T-helper 1 cell treated with Interleukin-12 subunit alpha and Interleukin-12 subunit beta and Interleukin-4 antibody, amounts not matched to agents 30 ng/mL and 1 ng/mL, for 36 hours (primary cell): ENCODE data around the gene EXOSC1. TPM values are rescaled to one million over a fixed set of nuclear protein-coding genes. Genes with fewer than 3 reads are reported as not detected.

Source experiments
- intact Hi-C: fragments of 100-400 bp; cut with micrococcal nuclease; formaldehyde crosslinking; loops from one replicate; pipeline ENCODE4 v1.15.1; 2024
- total RNA-seq: library from RNA; stranded (reverse); gene quantifications from 2 replicates; pipeline ENCODE4 v1.2.3, GENCODE V29; 2022

EXOSC1 gene
- total RNA-seq, 1 donor from 2014 or later, result 57.6 TPM

DNA sequence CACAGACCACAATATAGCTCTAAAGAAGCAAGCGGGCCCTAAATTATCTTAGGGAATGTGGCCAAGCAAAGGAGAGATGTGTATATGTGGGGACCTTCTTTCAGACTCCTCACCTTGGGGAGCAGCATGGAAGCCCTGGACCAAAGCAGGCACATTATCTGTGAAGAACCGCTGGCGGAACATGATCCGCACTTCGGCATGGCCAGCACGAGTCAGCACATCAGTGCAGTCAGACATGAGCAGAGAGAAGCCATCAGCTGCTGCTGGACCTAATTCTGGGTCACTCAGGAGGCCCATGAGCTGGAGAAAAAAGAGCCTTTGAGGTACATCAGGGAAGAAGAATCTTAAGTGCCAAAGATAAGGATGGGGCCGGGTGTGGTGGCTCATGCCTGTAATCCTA lies 14.1 kb upstream of the EXOSC1 start:
- intact Hi-C loops, result no loop called here

DNA sequence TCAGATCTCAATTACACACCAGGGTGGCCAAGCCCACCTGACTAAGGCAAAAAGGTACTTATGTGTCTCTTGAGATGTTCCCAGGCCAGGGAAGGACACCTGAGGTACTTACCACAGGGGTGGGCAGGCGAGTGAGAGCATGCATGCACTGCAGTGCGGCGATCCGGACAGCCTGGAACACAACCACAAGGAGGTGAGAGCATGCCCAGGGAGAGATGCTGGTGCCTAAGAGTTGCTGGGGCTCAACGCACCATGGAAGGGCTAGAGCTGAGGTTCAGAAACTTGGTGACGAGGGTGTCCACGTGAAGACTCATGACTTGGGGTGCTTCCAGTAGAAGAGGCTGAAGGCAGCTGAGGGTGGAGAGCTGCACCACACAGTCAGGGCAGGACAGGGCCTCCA lies 13.3 kb upstream of the EXOSC1 start:
- intact Hi-C loops, result no loop called here

DNA sequence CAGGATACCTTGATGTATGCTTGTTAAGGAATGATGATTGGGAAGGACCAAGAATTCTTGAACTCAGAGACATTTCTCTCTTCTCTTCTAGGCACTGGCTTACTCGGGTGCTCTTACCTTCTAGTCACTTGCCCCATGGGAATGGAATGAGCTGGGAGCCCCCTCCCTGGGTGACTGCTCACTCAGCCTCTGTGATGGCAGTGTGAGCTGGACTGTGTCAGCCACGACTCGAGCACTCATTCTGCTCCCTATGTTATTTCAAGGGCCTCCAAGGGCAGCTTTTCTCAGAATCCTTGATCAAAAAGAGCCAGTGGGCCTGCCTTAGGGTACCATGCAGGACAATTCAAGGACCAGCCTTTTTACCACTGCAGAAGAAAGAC lies 10.9 kb upstream of the EXOSC1 start:
- intact Hi-C loops, result no loop called here

DNA sequence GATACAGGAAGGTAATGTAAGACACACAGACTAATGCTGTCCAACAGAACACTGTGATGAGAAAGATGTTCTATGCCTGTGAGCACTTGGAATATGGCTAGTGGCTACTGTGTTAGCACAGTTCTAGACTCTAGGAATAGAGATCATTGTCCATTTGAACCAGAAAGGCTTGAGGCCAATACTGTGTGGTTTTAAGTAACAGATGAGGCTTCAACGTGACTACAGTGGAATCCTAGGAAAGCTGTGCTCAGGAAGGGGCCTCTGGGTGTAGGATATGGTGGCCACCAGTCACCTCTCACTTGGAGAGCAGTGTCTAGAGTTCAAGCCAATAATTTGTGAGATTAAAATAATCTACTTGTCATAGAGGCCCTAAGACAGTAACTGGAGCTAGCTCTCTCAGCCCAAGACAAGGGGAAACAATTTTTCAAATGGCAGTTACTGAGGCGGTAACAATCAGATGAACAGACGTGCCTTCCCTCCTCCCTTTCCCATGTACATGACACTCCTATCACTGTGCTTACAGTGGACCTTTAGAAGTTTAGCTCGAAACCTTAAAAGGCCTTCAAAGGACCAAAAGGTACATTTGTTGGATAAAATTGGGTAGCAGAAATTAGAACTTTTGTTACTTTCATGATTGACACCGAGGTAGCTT lies 10.4 kb upstream of the EXOSC1 start:
- intact Hi-C loops, result no loop called here

DNA sequence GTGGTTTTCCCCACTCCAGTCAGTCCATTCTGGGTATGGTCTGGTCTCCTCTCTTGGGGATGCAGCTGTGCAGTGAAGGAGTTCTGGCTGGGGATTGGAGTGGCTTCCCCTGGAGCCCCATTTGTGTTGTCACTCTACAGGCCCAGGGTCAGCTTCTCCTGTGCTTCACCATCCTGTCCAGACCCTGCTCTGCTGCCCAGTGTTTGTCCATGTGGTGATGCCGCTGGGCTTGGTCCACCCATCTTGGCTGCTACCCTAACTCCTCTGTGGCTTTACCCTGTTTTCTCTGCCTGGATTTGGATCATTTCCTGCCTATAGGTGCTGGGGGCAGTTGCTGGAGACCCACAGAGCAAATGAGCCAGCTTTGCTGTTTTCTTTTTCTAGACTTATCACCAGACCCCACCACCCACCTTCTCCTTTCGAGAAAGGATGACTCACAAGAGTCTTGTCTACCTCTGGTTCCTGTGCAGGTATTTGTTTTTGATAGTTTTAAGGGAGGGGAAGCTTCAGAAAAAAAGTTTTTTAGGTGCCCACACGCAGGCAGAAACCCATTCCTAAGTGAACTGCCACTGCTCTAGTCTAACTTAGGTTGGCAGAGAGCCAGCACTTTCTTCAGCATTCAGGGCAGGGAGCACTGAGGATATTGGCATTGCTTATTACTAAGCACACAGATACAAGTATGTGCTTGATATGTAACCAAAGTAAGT lies 8.7 kb upstream of the EXOSC1 start:
- intact Hi-C loops, result no loop called here

DNA sequence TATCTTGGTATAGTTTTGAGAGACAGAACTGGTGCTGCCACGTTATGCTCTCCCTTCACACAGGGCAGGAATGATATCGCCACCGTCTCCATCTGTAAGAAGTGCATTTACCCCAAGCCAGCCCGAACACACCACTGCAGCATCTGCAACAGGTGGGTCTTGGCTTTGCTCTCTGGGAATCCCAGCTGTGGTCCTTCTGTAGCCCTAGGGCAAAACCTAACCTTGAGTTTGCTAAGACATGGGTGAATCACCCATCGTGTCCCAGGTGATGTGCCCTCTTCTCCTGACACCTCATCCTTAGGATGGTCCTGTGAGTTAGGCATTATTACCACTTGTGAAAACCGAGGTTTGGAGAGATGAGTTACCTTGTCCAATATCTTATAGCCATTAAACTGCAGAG lies 6.5 kb upstream of the EXOSC1 start:
- intact Hi-C loops, result no loop called here

DNA sequence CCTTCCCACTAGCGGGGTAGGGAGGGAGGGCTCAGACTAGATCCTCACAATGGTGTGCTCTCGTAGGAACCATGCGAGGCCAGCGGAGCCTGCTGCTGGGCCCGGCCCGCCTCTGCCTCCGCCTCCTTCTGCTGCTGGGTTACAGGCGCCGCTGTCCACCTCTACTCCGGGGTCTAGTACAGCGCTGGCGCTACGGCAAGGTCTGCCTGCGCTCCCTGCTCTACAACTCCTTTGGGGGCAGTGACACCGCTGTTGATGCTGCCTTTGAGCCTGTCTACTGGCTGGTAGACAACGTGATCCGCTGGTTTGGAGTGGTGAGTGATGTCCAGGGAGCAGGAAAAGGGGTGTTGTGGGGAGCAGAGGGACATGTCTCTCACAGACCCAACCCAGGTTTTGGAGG lies 5.8 kb upstream of the EXOSC1 start:
- intact Hi-C loops, result no loop called here

DNA sequence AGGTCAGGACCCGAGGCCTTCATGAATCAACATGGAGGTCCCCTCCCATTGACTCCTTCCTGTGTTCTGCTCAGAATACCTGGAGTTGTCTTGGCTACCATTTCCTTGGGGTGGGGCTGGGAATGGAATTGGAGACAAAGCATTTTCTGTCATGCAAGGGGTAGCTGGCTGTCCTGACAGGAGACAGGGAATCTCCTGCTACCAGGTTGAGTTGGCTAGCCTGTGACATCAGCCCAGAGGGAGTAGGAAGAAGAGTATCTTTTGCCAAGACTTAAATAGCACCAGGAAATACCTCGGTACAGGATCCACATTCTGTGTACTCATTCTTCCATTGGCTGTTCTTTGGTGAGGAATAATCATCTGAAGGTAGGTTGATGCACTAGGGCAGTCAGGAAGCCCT lies 5.0 kb upstream of the EXOSC1 start:
- intact Hi-C loops, result no loop called here

DNA sequence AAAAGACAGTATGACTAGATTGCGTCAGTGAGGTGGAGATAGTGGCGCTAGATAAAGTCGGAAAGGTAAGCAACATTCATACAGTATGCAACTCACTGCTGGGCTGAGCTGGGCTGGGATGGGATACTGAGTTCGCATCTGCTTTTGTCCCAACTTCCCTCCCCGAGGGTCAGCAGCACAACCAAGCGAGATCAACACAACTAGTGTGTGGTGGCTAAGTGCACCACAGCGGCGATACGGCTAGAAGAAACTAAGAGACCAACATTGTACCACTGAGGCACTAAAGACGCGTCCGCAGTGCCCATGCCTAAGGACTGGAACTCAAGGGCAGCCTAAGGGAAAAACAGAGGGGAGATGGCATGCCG lies 467 bp downstream of the EXOSC1 start:
- intact Hi-C loops, result loop anchor here (1.0 to 5.0 kb wide), 5 partner anchors 9 to 242 kb away; partner anchors contain the start of genes AVPI1, FRAT2 and MORN4

DNA sequence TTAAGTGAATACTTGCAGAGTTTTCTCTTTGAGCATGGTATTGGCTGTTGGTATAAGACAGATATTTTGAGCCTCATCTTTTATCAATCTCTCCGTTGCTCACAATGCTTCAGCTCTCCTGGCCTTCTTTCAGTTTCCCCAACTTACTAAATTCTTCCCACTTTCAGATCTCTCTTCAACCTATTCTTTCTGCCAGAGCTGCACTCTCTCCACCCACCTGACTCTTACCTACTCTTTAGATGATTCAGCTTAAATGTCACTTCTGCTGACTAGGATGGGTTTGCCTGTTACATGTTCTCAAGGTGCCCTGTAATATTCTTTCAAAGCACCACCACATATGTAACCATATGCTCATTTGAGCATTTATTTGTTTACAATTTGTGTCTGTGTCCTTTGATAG lies 1.6 kb downstream of the EXOSC1 start:
- intact Hi-C loops, result loop anchor here (2.0 kb wide), 1 partner anchor 189 kb away; the partner anchor contains the start of gene MORN4

DNA sequence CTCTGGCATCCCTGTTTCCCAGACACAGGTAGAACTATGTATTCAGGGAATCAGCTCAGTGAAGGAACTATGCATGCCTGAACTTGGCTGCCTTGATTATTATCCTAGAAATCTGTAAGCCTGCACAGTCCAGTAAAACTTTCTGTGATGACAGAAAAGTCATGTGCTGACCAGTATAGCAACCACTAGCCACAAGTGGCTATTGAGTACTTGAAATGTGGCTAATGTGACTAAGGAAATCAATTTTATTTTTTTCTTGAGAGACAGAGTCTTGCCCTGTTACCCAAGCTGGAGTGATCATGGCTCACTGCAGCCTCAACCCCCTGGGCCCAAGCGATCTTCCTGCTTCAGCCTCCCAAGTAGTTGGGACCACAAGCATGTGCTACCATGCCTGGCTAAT lies 3.5 kb downstream of the EXOSC1 start:
- intact Hi-C loops, result no loop called here

DNA sequence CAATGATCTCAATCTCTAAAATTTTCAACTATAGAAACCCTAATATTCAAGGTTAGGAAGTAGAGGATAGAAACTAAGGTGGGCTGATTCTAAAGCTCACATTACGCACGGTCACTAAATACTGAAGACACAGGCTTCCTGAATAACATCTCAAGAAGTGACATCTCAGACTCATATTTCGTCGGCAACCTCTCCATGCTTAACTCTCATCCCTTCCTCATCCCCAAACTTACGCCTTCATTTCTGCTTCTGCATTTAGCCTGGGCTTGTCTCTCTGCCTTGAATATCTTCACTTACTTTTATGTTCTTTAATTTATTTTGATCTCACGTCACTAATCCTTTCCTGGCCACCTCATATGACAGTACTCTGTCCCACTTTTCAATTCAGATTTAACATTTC lies 10.6 kb downstream of the EXOSC1 start:
- intact Hi-C loops, result no loop called here

DNA sequence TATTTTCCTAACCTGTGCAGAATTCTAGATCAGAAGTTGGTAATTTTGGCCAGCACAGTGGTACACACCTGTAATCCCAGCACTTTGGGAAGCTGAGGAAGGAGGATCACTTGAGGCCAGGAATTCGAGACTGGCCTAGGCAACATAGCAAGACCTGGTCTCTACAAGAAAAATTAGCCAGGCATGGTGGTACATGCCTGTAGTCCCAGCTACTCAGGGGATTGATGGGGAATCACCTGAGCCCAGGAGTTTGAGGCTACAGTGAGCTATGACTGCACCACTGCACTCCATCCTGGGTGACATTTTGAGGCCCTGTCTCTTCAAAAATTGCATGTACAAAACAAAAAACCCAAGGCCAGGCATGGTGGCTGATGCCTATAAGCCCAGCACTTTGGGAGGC lies 11.2 kb downstream of the EXOSC1 start:
- intact Hi-C loops, result no loop called here

DNA sequence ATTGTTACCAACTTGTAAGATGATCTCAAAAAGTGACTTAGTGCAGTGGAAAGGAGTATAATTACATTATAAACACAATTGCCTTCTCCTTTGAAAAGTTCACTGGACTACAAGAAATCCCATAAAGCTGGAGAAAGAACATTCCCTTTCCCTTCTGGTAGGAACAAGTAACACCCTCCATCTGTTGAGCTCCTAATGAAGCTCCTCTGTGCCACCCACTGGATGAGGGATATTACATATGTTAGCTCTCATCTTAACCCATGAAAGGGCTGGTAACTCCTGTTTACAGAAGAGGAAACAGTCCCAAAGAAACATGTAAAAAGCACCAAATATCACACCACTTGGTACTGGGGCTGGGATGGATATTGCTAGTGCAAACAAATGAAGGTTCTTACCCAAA lies 11.8 kb downstream of the EXOSC1 start:
- intact Hi-C loops, result no loop called here

DNA sequence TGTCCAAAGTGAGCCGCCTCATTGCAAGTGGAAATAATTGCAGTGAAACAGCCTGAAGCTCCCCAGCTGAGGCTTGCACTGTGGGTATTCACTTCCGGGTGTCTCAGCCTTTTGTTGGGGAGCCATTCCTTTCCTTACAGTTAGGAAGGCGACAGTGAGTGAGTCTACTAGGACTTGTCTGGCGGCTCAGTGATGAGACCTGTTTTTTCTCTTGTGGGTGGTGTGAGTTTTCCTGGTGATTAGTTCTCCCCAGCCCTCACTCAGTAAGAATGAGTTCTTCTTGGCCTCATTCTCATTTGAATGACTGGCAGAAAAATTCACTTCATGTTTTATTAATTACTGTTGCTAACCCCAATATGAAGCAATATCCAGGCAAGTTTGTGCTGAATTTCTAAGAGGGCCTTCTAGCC lies 17.2 kb downstream of the EXOSC1 start:
- intact Hi-C loops, result loop anchor here (1.0 kb wide), 3 partner anchors 17 to 27 kb away; partner anchors contain the start of gene RRP12

DNA sequence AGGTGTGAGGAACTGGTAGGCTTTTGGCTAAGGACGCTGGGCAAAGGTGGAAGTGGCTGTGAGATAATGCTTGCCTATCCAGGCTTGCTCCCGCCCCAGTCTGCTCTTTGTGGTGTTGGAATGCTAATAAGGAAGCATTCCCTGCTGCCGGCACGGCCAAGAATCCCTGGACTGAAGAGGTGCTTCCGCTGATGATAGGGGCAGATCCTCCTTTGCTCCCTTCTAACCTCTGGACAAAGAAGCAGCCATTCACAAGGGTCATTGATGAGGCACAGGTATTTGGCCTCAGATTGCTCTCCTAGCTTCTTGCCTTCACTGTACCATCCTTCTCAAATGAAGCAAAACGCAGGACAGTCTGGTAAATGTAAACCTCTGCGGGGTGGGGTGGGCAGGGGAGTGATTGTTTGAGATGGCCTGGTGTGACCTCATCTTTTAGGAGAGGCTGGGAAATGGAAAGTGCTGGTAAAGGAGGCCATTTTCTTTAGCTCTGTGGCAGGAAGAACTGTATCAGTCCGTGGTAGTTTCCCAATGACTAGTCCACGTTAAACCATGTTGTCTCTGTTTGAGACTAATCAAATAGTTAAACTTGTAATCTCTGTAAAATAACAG lies 18.1 kb downstream of the EXOSC1 start:
- intact Hi-C loops, result loop anchor here (1.0 kb wide), 4 partner anchors 18 to 93 kb away; partner anchors contain the start of genes FRAT2 and RRP12

DNA sequence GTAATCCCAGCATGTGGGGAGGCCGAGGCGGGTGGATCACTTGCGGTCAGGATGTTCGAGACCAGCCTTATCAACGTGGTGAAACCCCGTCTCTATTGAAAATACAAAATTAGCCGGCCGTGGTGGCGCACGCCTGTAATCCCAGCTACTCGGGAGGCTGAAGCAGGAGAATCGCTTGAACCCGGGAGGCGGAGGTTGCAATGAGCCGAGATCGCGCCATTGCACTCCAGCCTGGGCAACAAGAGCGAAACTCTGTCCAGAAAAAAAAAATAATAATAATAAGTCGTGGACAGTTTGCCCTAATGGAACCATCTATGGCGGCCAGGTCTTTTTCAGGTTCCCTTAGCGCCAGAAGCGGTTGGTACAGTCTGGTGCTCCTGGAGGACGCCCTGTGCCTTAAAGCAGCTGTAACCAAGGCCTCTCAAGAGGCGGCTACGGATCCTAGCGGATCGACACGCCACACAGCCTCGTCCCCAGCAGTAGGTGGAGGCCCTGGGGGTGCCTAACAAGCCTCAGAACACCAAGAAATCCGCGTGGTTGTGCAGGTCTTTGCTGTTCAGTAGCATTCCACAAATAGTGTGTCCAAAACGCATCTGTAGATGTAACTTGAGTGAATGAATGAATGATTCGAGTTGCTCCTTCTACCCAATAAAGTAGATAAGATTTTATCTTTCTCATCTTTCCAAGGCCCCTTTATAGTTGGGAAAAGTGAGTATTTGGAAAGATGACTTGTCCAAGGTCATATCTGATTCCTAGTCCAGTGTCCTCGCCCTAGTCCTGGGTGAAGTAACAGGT lies 18.8 kb downstream of the EXOSC1 start:
- intact Hi-C loops, result loop anchor here (1.0 kb wide), 4 partner anchors 71 to 206 kb away; partner anchors contain the start of genes ARHGAP19, FRAT2, MMS19 and MORN4

DNA sequence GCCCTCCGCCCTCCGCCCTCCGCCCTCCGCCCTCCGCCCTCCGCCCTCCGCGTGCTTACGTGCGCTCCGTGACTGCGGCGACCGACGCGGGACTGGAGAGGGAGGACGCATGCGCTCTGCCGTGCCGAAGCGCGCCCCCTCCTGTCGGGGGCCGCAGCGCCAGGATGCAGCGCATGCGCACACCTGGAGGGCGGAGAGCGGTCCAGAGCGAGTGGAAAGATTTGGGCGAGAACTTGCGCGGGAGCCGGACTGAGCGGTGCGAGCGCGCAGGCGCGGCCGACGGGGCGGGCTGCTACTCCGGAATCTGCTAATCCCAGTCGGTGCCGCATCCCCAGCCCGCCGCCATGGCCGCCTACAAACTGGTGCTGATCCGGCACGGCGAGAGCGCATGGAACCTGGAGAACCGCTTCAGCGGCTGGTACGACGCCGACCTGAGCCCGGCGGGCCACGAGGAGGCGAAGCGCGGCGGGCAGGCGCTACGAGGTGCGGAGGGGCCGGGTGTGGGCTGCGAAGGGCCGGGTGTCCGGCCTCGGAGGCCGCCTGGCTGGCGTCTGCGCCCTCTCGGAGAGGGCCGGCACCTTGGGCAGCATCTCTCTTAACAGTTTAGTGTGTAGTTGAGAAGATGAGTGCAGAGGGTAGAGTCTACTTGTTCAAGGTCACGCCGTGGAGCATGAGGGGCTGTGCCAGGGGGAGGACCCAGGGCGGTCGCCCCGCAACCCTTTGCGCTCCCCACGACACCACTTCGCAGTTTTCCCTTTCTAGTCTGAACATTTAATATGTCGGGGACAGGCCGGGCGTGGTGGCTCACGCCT lies 19.6 kb downstream of the EXOSC1 start, which contains the start of gene PGAM1:
PGAM1 (plus strand) TSS at position 228 of the 812 bp plus-strand sequence; CDS start at position 345, 117 bp downstream.
- intact Hi-C loops, result loop anchor here (1.0 kb wide), 3 partner anchors 72 to 207 kb away; partner anchors contain the start of genes ARHGAP19, MMS19, MORN4 and UBTD1

DNA sequence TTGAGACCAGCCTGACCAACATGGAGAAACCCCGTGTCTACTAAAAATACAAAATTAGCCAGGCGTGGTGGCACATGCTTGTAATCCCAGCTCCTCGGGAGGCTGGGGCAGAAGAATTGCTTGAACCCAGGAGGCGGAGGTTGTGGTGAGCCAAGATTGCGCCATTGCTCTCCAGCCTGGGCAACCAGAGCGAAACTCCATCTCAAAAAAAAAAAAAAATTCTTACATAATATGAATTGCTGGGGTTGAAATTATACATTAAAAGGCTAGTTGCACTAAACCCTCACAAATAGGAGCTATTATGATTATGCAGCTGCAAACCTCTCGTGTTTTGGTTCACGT lies 22.1 kb downstream of the EXOSC1 start:
- intact Hi-C loops, result loop anchor here (1.0 kb wide), 1 partner anchor 9 kb away; no protein-coding TSS in a partner anchor

DNA sequence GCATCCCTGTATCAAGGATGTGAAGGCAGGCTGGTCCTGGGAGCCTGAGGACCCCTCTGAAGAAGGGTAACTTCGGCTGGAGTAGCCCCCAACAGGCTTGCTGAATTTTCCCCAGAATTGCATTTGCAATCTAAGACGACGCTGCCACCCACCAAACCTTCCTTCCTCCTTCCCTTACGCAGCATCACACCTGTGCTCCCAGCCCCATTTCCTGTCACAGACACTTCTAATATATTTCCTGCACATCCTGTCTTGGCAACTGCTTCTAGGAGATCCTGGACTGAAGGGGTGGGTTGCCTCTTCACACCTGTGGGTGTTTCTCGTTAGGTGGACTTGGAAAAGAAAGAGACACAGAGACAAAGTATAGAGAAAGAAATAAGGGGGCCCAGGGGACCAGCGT lies 29.2 kb downstream of the EXOSC1 start:
- intact Hi-C loops, result no loop called here

DNA sequence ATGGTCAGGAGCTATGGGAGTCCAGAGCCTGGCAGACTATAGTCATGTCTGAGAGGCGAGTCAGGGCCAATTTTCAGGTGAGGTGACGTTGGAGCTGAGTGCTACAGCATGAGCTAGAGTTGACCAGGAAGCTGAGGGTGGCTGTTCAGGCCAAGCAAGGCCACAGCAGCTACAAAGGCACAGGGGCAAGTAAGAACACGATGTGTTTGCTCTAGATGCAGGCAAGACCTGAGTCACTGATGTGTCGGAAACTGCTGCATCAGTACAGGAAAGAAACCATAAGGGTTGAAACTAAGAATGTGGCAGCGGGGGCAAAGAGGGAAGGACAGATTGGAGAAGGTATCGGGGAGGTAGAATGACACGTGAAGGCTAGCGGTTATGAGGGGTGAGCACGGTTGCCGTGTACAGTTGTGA lies 32.9 kb downstream of the EXOSC1 start:
- intact Hi-C loops, result no loop called here
